ENCODE results near the gene CREB5. TPM values are rescaled to one million over a fixed set of nuclear protein-coding genes. Genes with fewer than 3 reads are reported as not detected.

The CREB5 gene
- total RNA-seq, 1 donor from 2014 or later: 43.1 TPM

DNA sequence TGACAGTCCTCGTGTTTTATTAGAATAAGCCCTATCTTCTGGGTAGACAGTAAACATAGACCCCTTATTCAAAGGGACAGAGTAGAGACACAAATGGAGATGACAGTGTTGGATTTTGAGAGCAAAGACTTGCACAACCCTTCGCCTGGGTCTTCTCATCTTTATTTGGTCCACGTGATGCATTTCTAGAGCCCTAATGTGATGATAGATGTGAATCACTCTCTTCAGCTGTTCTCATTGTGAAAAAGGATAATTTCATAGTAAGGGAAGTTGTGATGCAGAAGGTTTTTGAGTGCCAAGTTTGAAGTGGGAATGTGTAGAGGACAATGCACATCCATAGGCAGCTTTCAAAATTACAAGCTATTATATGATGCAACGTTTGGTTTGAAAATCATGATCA is 86.3 kb downstream of the CREB5 start:
- intact Hi-C loops (cut with DNase I): no loop called here
- DNase-seq (ENCODE audit: low spot score): no peak

GRCh38 chr7:28500138-28500537 is 87.8 kb downstream of the CREB5 start:
- intact Hi-C loops (cut with DNase I): no loop called here

GRCh38 chr7:28502408-28502807 is 90.1 kb downstream of the CREB5 start:
- intact Hi-C loops (cut with DNase I): no loop called here
- DNase-seq (ENCODE audit: low spot score): no peak

More at GRCh38 chr7:28500138-28500537, 87.8 kb downstream of the CREB5 start:
- DNase-seq (ENCODE audit: low spot score): no peak

DNA sequence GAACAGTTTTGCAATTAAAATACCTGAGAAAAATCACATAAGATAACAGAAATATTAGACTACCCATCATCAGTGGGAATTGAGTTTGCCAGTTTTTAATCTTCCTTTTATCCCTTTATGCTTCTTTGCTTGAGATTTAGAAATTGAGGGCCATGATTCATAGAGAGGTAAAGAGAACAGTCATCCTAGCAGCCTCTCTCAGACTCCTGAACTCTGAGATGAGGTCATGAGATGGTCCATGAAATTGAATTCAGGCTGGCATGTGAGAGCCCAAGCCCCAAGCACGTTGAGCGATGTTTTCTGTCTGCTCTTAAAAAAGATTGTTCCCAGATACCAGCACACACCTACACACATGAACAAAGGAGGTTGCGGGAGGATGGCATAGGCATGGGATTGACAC is 91.1 kb downstream of the CREB5 start:
- no peak for DNase-seq (ENCODE audit: low spot score)
- intact Hi-C loops (cut with DNase I): no loop called here

GRCh38 chr7:28505014-28505413 is 92.7 kb downstream of the CREB5 start:
- DNase-seq (ENCODE audit: low spot score): no peak
- intact Hi-C loops (cut with DNase I): no loop called here

DNA sequence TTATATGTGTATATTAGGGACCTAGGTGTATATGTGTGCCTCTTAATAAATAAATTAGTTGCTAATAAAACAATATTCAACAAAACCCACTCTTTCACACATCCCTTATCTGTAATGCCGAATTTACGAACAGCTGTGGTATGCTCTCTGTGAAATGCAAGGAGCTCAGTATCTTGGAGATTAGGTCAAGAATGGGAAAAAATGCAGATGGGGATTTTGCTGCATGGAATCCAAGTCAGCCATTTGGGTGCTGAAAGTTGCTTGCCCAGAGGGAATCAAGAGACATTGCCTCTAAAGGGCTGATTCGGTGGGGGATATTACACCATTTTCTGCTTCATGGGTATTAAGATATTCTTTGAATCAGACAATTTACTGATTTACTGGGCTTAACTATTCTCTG is 93.5 kb downstream of the CREB5 start:
- no peak for DNase-seq (ENCODE audit: low spot score)
- intact Hi-C loops (cut with DNase I): no loop called here

DNA sequence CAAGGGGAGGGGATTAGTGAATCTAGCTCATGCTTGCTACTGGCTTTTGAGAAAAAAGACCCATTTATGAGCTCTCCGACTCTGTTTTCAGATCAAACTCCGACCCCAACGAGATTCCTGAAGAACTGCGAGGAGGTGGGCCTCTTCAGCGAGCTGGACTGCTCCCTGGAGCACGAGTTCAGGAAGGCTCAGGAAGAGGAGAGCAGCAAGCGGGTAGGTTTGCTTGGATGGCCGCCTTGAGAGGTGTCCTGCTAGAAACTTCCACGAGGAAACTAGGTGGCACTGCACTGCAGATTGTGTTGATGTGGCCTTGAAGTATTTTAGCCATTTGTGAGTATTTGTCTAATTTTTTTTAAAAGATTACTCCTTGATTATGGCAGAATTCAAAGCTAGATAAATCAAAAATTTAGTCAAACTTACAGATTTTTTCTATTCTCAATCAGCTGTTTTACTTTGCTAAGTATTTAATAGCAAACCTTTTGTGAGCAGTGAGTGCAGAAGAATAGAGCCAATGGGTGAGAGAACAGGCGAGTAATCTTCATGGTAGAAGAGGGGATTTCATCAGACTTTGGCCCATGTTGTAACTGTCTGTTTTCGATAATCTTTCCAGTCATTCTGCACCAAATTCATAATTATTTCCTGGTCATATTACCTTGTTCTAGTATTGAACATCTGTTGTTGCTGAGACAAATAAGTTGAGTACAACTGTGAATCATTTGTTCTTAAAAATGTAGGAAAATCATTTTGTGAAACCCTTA is 95.4 kb downstream of the CREB5 start:
- intact Hi-C loops (cut with DNase I): no loop called here
- DNase-seq (ENCODE audit: low spot score): no peak

DNA sequence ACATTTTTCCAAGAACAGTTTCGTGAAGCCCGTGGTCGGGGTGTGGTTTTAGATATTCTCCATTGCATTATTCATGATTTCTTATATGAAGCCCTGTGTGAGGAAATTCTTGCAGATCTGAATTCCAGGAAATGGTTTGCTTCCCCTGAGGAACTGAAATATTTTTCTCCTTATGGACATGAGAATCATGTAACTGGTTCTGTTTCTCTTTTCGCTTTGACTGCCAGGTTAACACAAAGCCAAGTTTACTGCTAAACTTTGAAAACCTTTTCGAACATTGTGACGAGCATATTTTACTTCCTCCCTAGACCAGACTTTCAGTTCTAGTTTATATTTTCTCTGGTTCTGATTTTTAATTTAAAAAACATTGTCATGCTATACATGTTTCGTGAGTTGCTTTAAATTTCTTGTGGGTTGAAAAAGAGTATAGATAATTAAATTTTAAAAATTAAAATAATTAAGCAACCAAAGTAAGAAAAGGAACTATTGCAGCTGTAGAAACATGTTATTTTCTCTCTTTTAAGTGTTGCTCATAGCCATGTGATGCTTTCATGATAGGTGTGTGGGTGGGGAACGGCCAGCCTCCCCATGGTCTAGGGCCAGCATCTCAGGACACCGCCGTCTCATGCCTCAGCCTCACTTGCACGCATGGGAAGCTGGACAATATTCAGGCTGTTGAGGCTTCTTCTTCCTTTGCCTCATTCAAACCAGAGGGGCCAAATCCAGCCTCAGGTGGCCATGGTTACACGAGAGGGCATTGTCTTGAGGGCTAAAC is 97.1 kb downstream of the CREB5 start:
- intact Hi-C loops (cut with DNase I): no loop called here

GRCh38 chr7:28510026-28510369 is 97.7 kb downstream of the CREB5 start:
- intact Hi-C loops (cut with DNase I): no loop called here
- no peak for DNase-seq (ENCODE audit: low spot score)

More for the DNA sequence above, 97.1 kb downstream of the CREB5 start:
- no peak for DNase-seq (ENCODE audit: low spot score)

DNA sequence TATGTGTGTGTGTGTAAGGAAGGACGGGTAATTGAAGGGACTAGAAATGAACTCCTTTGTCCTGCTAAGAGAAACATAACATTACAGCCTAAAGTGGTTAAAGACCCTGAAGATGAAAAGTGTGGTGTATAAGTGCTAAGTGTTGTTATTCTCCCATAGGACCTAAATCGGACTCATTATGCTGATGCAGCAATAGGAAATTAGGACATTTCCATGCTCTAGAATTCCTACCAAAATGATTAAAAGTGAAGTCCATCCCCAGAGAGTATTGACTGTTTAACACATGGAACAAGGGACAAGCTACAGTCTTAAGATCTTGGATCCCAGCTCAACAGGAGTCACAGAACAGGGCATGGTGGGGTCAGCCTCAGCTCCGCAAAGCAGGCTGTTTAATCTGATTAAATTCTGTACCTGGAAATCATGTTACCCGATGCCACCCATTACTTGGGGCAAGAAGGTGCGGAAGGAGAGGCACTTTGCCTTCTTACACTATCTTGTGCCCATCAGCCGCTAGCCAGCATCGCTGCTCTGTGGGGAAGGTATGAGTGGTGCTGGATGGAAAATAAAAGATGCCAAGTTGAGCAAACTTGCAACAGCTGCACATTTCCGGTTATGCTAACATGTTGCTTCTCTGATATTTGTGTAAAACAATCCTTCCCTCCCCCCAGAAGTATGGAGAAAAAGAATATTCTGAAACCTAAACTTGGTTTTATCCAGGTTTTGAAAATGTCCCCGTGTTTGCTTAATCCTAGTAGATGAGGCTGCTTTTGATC is 100.5 kb downstream of the CREB5 start:
- intact Hi-C loops (cut with DNase I): no loop called here
- no peak for DNase-seq (ENCODE audit: low spot score)

GRCh38 chr7:28516390-28517172 is 104.3 kb downstream of the CREB5 start:
- intact Hi-C loops (cut with DNase I): no loop called here
- no peak for DNase-seq (ENCODE audit: low spot score)

GRCh38 chr7:28517206-28517605 is 104.9 kb downstream of the CREB5 start:
- intact Hi-C loops (cut with DNase I): no loop called here
- no peak for DNase-seq (ENCODE audit: low spot score)

- no peak for DNase-seq (ENCODE audit: low spot score)
- intact Hi-C loops (cut with DNase I): no loop called here
Observed at GRCh38 chr7:28517606-28518005, 105.3 kb downstream of the CREB5 start.

DNA sequence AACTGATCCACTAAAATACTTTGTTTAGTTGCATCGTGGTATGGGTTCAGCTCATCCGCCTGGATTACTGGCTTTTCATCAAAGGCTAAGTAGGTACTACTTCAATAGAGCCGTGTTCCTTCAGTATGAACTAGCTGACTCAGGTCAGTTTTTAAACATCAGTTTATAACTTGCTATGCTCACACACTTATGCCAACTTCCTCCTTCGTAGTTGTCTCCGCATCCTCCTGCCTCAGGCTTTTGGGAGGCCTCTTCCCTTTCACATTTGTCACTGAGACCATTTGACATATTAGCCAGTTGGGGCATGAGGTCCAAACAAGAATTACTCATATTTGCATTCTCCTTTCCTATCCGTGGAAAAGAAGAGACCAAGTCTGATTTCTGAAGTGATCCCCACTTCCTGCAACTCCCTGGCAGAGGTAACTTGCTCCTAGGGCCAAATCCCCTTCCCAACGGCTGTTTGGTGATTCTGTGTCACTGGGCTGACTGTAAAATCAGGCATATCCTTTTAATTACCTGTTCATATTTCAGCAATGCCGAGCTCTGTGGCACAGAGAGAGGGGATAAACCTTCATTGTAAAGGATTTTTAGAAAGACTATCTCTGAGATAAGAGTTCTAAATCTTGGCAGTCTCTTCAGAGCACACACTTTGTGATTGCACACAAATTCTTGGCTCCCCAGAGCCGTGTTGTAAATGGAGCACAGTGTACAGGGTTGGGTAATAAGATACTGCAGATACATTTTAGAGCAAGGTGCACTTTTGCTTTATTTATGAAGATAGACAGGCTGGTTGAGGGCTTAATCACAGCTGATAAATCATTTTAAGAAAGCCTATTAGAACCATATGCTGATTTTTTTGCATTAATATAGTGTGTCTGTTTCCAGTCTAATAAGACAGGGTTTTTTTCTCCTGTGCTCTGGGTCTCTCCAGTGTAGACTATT is 108.0 kb downstream of the CREB5 start:
- no peak for DNase-seq (ENCODE audit: low spot score)
- intact Hi-C loops (cut with DNase I): no loop called here

GRCh38 chr7:28524978-28525377 is 112.7 kb downstream of the CREB5 start:
- DNase-seq (ENCODE audit: low spot score): no peak
- intact Hi-C loops (cut with DNase I): no loop called here

GRCh38 chr7:28528899-28529298 is 116.6 kb downstream of the CREB5 start:
- no peak for DNase-seq (ENCODE audit: low spot score)
- intact Hi-C loops (cut with DNase I): no loop called here

GRCh38 chr7:28529755-28530154 is 117.4 kb downstream of the CREB5 start:
- DNase-seq (ENCODE audit: low spot score): no peak
- intact Hi-C loops (cut with DNase I): loop anchor here (5.0 kb wide), 2 partner anchors 43 to 122 kb away; no protein-coding TSS in a partner anchor

DNA sequence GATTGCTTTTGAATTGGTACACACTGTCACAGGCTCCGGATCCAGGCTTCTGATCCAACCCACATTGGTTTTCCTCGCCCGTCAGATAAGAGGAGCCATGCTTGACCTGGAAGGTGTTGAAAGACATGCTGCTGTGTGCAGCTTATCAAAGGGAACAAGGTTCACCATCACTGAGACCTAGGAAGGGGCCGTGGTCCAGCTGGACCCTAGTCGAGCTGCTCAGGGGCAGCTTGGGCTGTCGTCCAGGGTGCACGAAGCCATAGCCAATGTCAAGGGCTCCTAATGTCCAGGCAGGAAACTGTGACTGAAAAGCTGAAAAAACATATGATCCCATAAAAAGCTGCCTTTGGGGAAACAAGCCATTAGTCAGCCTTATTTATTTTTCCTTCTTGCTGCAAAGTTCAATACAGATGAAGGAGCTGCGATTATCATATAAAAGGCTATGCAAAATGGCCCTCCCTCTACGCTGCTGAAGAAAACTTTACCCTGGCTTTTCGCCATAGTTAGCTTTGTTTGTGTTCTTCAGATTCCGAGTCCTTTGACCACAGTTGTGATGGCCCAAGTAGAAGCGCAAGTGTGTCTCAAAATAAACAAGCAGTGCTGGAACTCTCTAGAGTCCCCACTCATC is 118.0 kb downstream of the CREB5 start:
- intact Hi-C loops (cut with DNase I): loop anchor here (5.0 kb wide), 2 partner anchors 42 to 123 kb away; no protein-coding TSS in a partner anchor
- no peak for DNase-seq (ENCODE audit: low spot score)
